Measurements from ENCODE around the gene FGFBP1. TPM values are rescaled to one million over a fixed set of nuclear protein-coding genes. Genes with fewer than 3 reads are reported as not detected.
A peak's percentile ranks its signal among the peaks of the same experiment; 100 is the strongest.

The FGFBP1 gene
- total RNA-seq, 4 donors from 2014 or later, result 386 to 630 (median 528) TPM

DNA sequence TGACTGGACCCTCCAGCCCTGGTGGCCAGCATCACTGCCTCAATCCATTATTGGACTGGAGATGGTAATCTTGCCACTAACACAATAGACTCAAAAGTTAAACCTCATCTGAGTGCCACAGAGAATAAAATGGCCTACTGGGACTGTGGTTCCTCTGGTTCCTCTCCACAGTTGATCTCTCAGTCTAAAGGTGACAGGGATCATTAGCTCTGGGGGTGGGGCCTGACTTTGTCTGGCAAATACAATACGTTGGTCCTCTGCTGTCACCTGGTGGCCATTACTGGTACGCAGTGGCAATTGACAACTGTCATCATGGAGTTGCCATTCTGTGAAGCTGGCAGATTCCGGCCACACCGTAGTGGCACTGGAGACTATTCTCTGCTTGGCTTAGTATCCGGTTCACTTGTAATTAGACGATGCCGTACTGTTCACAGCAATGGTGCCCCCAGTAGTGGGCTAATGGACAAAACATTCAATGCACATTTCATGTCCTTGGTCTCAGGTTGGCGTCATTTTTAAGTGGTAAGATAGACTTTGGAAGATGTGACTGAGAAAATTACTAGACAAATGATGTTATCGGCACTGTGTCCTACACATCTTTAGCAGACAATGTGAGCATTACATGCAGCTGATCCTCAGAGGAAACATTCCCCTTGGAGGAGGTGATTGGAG is 17.8 kb upstream of the FGFBP1 start:
- intact Hi-C loops (cut with DNase I), result loop anchor here (5.0 kb wide), 3 partner anchors 74 to 479 kb away; no protein-coding TSS in a partner anchor
- H3K27ac ChIP-seq, result no peak overlapping the region
- no peaks in the 10 kb centered on the region for H3K27me3 ChIP-seq
- WGBS, 2 donors, result 34 to 46% methylated on average over 6 to 9 of the region's 9 CpGs
- TF ChIP-seq, protein P1, sequence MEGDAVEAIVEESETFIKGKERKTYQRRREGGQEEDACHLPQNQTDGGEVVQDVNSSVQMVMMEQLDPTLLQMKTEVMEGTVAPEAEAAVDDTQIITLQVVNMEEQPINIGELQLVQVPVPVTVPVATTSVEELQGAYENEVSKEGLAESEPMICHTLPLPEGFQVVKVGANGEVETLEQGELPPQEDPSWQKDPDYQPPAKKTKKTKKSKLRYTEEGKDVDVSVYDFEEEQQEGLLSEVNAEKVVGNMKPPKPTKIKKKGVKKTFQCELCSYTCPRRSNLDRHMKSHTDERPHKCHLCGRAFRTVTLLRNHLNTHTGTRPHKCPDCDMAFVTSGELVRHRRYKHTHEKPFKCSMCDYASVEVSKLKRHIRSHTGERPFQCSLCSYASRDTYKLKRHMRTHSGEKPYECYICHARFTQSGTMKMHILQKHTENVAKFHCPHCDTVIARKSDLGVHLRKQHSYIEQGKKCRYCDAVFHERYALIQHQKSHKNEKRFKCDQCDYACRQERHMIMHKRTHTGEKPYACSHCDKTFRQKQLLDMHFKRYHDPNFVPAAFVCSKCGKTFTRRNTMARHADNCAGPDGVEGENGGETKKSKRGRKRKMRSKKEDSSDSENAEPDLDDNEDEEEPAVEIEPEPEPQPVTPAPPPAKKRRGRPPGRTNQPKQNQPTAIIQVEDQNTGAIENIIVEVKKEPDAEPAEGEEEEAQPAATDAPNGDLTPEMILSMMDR (IDR thresholded peaks at IDR 0.05), result peak; percentile 68 to 98 (median 96)
- TF ChIP-seq POLR2A (IDR thresholded peaks at IDR 0.05), result no peak
- no peaks in the 10 kb centered on the region for H3K36me3 ChIP-seq
- H3K4me1 ChIP-seq, result peaks cover 0 to 6% (median 0%) of the 10 kb centered on the region in 3 donors
- DNase-seq, result peak; percentile 43
- H3K9me3 ChIP-seq, result no peaks in the 10 kb centered on the region
- no peak overlapping the region for H3K4me3 ChIP-seq

DNA sequence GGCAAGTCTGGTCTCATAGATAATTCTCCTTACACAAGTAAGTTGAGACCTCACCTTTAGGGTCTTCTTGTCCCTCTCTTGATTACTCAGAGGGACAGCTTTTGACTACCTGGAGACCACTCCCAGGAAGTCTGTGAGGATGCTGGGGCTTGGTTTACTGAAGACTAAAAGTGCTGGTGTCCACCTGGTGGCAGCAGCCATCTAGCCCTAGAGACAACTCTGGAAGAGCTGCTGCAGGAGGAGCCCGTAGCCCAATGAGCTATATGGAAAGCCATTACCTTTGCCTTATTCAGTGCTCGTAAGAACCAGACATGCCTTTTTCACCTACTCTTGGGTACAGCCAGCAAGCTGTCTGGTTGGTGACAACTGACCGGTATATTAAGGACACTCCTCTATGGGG is 17.1 kb upstream of the FGFBP1 start:
- no peak overlapping the region for H3K27ac ChIP-seq
- DNase-seq, result no peak
- H3K4me3 ChIP-seq, result no peak overlapping the region
- no peaks in the 10 kb centered on the region for H3K27me3 ChIP-seq
- H3K9me3 ChIP-seq, result no peaks in the 10 kb centered on the region
- no peaks in the 10 kb centered on the region for H3K36me3 ChIP-seq
- peaks cover 0 to 6% (median 0%) of the 10 kb centered on the region in 3 donors for H3K4me1 ChIP-seq
- TF ChIP-seq, protein P1 (IDR thresholded peaks at IDR 0.05), result peak in 2 of 6 experiments; percentile 20 to 26
- TF ChIP-seq POLR2A (IDR thresholded peaks at IDR 0.05), result no peak
- WGBS, 2 donors, result 83 to 89% methylated on average over 1 to 3 of the region's 3 CpGs
- intact Hi-C loops (cut with DNase I), result loop anchor here (5.0 kb wide), 3 partner anchors 73 to 478 kb away; no protein-coding TSS in a partner anchor

DNA sequence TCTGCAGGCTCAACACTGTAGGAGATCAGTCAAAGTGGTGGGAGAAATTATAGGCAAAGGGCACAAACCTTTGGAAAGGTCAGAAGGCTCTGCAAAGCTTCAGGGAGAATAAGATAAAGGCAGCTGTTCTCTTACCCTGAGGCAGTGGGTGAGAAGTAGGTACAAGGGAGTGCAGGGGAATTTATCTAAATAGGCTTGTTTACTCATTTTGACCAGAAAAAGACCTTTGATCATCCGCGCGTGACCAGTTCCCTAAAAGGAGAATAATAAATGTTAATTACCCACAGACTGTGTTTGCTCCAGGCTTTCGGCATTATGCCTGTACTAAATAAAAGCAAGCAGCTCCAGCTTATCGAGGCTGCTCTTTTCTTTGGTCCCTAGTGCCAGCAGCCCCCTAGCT is 15.1 kb upstream of the FGFBP1 start:
- no peak for DNase-seq
- Histone ChIP-seq H3K27ac (no peak overlapping the region), H3K4me3 (no peak overlapping the region), H3K36me3 (no peaks in the 10 kb centered on the region), H3K27me3 (no peaks in the 10 kb centered on the region), H3K9me3 (no peaks in the 10 kb centered on the region), H3K4me1 (peaks cover 0 to 11% (median 0%) of the 10 kb centered on the region in 3 donors)
- no peak for TF ChIP-seq POLR2A (IDR thresholded peaks at IDR 0.05)
- TF ChIP-seq, protein P1 (IDR thresholded peaks at IDR 0.05), result no peak
- intact Hi-C loops (cut with DNase I), result no loop called here
- WGBS, 2 donors, result 89 to 92% methylated on average over 5 of the region's 5 CpGs

DNA sequence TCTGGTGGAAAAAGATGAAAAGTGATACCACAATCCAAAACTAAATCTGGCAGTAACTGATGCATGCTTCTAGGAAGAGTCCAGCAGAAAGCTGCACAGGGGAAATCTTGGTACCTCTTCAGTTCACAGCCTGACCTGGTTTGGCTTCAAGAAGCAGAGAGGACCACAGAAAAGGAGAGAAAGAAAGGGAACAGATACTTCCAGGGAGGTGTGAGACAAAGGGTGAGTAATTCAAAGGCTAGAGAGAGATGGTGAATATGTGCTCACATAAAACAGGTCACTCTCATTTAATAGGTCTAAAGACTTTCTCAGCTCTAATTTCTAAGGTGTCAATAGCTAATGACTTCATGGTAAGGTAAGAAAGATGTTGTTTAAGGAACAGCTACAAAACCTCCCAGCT is 13.2 kb upstream of the FGFBP1 start:
- peaks cover 0 to 11% (median 0%) of the 10 kb centered on the region in 3 donors for H3K4me1 ChIP-seq
- no peak for DNase-seq
- intact Hi-C loops (cut with DNase I), result no loop called here
- no peaks in the 10 kb centered on the region for H3K9me3 ChIP-seq
- TF ChIP-seq POLR2A (IDR thresholded peaks at IDR 0.05), result no peak
- TF ChIP-seq, protein P1 (IDR thresholded peaks at IDR 0.05), result no peak
- H3K27ac ChIP-seq, result no peak overlapping the region
- no peaks in the 10 kb centered on the region for H3K27me3 ChIP-seq
- H3K36me3 ChIP-seq, result no peaks in the 10 kb centered on the region
- no peak overlapping the region for H3K4me3 ChIP-seq

DNA sequence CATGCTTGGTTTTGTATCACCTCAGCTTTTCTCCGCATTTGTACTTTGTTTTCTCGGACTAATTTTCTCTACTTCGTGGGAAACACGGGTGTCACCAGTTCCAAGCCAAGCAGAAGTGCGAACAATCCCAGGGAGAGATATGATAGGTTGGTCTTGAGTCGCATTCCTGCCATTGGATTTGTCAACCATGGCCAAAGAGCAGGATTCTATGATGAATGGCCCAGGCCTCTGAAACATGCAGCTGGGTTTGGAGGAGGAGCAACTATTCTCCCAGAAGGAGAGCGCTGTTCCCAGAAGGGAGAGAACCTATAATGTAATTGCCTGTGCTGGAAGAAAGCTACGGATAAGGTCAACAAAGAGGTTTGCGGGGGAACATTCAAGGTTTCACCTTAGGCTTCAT is 10.3 kb upstream of the FGFBP1 start:
- Histone ChIP-seq H3K4me3 (no peak overlapping the region), H3K27ac (no peak overlapping the region), H3K36me3 (no peaks in the 10 kb centered on the region), H3K9me3 (no peaks in the 10 kb centered on the region), H3K27me3 (no peaks in the 10 kb centered on the region), H3K4me1 (peaks cover 0 to 5% (median 0%) of the 10 kb centered on the region in 3 donors)
- 76 to 90% methylated on average over 7 to 9 of the region's 9 CpGs for WGBS, 2 donors
- DNase-seq, result no peak
- TF ChIP-seq, protein P1 (IDR thresholded peaks at IDR 0.05), result no peak
- no peak for TF ChIP-seq POLR2A (IDR thresholded peaks at IDR 0.05)
- intact Hi-C loops (cut with DNase I), result no loop called here
